Type B pancreatic cell (in vitro differentiated cells): ENCODE data around the gene KLF16. TPM values are rescaled to one million over a fixed set of nuclear protein-coding genes. Genes with fewer than 3 reads are reported as not detected.

ENCODE experiments used
- DNase-seq: peaks from one replicate; pipeline ENCODE4 v3.0.0; 2021; ENCODE audit warnings: mixed read lengths; ENCODE audit not compliant: unreplicated experiment; ENCODE audit errors: extremely low spot score
- H3K27ac Mint-ChIP-seq: 2 replicates; pipeline ENCODE4 v1.8.0; 2021; ENCODE audit warnings: mild to moderate bottlenecking, mixed read lengths
- H3K27me3 Mint-ChIP-seq: 2 replicates; pipeline ENCODE4 v1.8.0; 2021; ENCODE audit warnings: mixed read lengths
- H3K36me3 Mint-ChIP-seq: 2 replicates; pipeline ENCODE4 v1.8.0; 2021; ENCODE audit warnings: mixed read lengths
- H3K4me1 Mint-ChIP-seq: one replicate; pipeline ENCODE4 v1.8.0; 2021; ENCODE audit warnings: mixed read lengths; ENCODE audit not compliant: unreplicated experiment
- H3K4me3 Mint-ChIP-seq: 2 replicates; pipeline ENCODE4 v1.8.0; 2021; ENCODE audit warnings: mild to moderate bottlenecking, mixed read lengths
- H3K9me3 Mint-ChIP-seq: 2 replicates; pipeline ENCODE4 v1.8.0; 2021; ENCODE audit warnings: mixed read lengths
- total RNA-seq: library from RNA; stranded (reverse); gene quantifications from 2 replicates; pipeline ENCODE4 v1.2.1, GENCODE V29; 2021; ENCODE audit warnings: low replicate concordance
- TF ChIP-seq, protein P1 (sequence below): fragments of 200-600 bp; sonication (generic); conservative IDR thresholded peaks from 2 replicates; pipeline ENCODE4 v1.5.0; 2021; ENCODE audit warnings: antibody characterized with exemption, mild to moderate bottlenecking

KLF16 gene
- total RNA-seq, 1 donor from 2014 or later: 17.9 TPM

GRCh38 chr19:1811472-1811894 lies 51.9 kb downstream of the KLF16 start:
- H3K4me1 Mint-ChIP-seq: peaks cover 8% of the 10 kb centered on the region
- H3K4me3 Mint-ChIP-seq: peak overlapping the region; percentile 67
- peaks cover 5% of the 10 kb centered on the region for H3K27me3 Mint-ChIP-seq
- H3K9me3 Mint-ChIP-seq: no peaks in the 10 kb centered on the region
- TF ChIP-seq, protein P1, sequence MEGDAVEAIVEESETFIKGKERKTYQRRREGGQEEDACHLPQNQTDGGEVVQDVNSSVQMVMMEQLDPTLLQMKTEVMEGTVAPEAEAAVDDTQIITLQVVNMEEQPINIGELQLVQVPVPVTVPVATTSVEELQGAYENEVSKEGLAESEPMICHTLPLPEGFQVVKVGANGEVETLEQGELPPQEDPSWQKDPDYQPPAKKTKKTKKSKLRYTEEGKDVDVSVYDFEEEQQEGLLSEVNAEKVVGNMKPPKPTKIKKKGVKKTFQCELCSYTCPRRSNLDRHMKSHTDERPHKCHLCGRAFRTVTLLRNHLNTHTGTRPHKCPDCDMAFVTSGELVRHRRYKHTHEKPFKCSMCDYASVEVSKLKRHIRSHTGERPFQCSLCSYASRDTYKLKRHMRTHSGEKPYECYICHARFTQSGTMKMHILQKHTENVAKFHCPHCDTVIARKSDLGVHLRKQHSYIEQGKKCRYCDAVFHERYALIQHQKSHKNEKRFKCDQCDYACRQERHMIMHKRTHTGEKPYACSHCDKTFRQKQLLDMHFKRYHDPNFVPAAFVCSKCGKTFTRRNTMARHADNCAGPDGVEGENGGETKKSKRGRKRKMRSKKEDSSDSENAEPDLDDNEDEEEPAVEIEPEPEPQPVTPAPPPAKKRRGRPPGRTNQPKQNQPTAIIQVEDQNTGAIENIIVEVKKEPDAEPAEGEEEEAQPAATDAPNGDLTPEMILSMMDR: no peak
- no peak overlapping the region for H3K27ac Mint-ChIP-seq
- no peaks in the 10 kb centered on the region for H3K36me3 Mint-ChIP-seq
- no peak for DNase-seq

- Mint-ChIP-seq H3K4me3 (no peak overlapping the region), H3K27me3 (peaks cover 5% of the 10 kb centered on the region), H3K9me3 (no peaks in the 10 kb centered on the region), H3K4me1 (peaks cover 8% of the 10 kb centered on the region), H3K36me3 (no peaks in the 10 kb centered on the region), H3K27ac (peak overlapping the region; percentile 26)
- TF ChIP-seq, protein P1: no peak
- no peak for DNase-seq
Measured at GRCh38 chr19:1810439-1811160, 52.8 kb downstream of the KLF16 start.

DNA sequence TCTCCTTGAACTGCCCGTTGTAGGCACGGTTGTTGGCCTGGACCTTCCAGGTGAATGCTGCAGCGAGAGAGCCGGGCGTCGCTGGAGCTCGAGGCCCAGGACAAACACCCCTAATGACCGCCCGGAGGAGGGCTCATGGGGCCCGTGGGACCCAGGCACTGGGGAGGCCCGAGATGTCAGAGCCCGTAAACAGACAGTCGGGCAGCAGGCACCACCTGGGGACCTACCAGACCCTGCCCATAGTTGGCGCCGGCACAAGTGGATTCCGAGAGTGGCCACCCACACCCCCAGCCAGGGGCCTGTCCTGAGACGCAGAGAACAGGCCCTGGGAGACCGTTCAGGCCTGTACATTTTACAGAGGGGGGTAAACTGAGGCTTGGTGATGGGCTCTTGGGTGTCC lies 53.7 kb downstream of the KLF16 start:
- Mint-ChIP-seq H3K36me3 (no peaks in the 10 kb centered on the region), H3K9me3 (no peaks in the 10 kb centered on the region), H3K27me3 (peaks cover 5% of the 10 kb centered on the region), H3K4me1 (peaks cover 8% of the 10 kb centered on the region), H3K27ac (peak overlapping the region; percentile 18), H3K4me3 (no peak overlapping the region)
- DNase-seq: no peak
- TF ChIP-seq, protein P1: no peak

DNA sequence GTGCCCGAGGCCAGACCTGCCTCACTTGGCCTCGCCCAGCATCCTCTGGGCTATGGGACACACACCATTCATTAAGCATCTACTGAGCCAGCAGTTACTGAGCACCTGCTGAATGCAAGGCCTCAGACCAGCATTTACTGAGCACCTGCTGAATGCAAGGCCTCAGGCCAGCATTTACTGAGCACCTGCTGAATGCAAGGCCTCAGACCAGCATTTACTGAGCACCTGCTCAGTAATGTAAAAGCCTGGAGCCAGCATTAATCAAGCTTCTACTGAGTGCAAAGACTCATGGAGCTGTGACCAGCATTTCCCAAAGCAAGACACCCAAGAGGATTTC lies 55.0 kb downstream of the KLF16 start:
- Mint-ChIP-seq H3K9me3 (no peaks in the 10 kb centered on the region), H3K27me3 (peaks cover 5% of the 10 kb centered on the region), H3K27ac (no peak overlapping the region), H3K4me1 (peaks cover 8% of the 10 kb centered on the region), H3K36me3 (no peaks in the 10 kb centered on the region), H3K4me3 (no peak overlapping the region)
- no peak for DNase-seq
- TF ChIP-seq, protein P1: no peak

DNA sequence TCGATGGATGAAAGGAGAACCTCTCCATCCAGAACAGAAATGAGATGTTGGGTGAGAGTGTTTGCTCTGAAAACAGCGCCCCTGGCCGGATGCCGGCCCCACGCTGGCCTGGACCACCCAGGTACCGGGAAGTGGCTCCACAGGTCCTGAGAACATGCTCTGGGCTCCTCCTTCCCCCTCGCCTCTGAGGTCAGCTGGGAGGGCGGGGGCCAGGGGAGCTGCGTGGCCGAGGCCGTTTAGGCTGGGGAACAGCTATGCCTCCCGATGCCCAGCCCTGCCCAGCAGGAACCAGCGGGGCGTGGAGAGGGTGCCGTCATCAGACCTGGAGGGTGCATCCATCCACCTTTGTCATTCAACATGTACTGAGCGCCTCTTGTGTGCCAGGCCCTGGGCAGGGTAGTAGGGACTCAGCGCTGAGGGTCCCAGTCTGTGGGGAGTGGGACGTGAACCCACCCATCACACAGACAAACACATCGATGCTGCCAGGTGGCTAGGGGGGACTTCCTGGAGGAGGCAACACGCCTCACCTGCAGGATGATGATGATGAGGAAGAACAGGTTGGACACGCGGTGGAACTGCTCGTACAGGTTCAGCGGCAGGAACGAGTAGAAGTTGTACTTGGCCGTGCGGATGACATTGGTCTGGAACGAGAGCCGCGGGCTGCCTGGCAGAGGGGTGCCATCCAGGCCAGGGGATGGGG lies 55.5 kb downstream of the KLF16 start:
- H3K4me3 Mint-ChIP-seq: no peak overlapping the region
- no peak overlapping the region for H3K27ac Mint-ChIP-seq
- TF ChIP-seq, protein P1: no peak
- no peaks in the 10 kb centered on the region for H3K36me3 Mint-ChIP-seq
- H3K4me1 Mint-ChIP-seq: peaks cover 5% of the 10 kb centered on the region
- DNase-seq: no peak
- peaks cover 7% of the 10 kb centered on the region for H3K27me3 Mint-ChIP-seq
- no peaks in the 10 kb centered on the region for H3K9me3 Mint-ChIP-seq
